ENCODE results near the gene RIMS3. TPM values are rescaled to one million over a fixed set of nuclear protein-coding genes. Genes with fewer than 3 reads are reported as not detected.

RIMS3 gene
- total RNA-seq, 1 donor from 2014 or later = 43.9 TPM

DNA sequence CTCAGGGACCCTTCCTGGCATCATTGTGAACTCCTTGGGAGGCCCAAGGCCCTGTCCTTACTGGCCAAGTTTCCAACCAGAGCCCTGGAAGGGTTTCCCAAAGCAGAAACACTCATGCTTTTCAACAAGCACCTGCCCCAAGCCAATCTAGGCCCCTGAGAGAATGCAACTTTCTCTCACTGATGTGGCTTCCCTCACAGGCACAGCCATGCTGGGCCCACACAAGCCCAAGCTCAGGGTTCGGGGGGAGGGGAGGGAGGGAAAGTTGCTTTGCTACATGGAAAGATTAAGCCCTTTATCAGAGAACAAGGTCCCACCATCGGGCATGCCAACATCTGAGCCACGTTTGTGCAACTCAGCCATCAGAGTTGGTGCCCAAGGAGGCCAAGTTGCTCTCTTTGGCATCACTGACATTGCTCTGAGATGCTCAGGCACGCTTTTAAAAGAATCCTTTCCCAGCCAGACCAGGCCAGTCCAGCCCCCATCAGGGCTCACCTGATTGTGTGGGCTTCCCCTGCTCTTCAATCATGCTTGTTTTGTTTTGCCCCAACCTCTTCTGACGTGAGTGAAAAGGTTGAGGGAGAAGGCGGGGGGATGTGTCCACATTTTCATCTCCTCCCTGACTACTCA, 43.5 kb downstream of the RIMS3 start:
- H3K4me3 ChIP-seq = no peak overlapping the region
- intact Hi-C loops (cut with DNase I) = no loop called here
- TF ChIP-seq, protein P1, sequence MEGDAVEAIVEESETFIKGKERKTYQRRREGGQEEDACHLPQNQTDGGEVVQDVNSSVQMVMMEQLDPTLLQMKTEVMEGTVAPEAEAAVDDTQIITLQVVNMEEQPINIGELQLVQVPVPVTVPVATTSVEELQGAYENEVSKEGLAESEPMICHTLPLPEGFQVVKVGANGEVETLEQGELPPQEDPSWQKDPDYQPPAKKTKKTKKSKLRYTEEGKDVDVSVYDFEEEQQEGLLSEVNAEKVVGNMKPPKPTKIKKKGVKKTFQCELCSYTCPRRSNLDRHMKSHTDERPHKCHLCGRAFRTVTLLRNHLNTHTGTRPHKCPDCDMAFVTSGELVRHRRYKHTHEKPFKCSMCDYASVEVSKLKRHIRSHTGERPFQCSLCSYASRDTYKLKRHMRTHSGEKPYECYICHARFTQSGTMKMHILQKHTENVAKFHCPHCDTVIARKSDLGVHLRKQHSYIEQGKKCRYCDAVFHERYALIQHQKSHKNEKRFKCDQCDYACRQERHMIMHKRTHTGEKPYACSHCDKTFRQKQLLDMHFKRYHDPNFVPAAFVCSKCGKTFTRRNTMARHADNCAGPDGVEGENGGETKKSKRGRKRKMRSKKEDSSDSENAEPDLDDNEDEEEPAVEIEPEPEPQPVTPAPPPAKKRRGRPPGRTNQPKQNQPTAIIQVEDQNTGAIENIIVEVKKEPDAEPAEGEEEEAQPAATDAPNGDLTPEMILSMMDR (IDR thresholded peaks at IDR 0.05) = no peak
- no peaks in the 10 kb centered on the region for H3K27me3 ChIP-seq
- no peak overlapping the region for H3K27ac ChIP-seq
- H3K4me1 ChIP-seq = no peaks in the 10 kb centered on the region
- DNase-seq (ENCODE audit: low spot score in 2 of 2) = peak in 1 of 2 donors; percentile 37
- H3K36me3 ChIP-seq = peaks cover 10 to 31% of the 10 kb centered on the region in 2 donors
- no peaks in the 10 kb centered on the region for H3K9me3 ChIP-seq

DNA sequence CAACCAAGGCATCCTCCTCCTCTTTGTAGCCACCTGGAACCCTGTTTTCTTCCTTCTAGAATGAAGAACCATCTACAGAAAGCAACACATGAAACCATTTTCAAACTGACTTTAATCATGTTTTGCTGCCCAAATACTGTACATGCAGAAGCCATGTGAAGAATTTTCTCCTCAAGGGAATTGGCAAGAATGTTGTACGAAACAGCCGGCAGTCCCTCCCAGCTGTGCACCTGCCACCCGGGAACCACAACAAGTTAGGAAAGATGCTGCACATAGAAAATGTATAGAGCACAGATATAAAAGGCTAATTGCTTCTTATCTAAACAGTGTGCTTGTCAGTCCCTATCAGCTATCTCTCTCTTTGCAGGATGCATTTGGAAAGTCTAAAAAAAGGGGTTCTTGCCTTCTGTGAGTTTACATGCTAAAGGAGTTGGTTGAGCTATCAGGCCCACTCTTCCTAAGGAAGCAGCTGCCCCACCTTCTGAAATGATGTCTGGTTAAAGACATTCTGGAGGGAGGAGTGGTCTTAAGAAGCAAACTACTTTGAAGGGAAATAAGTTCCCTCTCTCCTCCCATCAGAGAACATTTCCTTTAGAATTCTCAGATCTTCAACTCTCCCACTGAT, 44.8 kb downstream of the RIMS3 start:
- TF ChIP-seq, protein P1 (IDR thresholded peaks at IDR 0.05) = no peak
- Histone ChIP-seq H3K4me3 (no peak overlapping the region), H3K4me1 (no peaks in the 10 kb centered on the region), H3K27ac (no peak overlapping the region), H3K36me3 (peaks cover under 1 to 24% of the 10 kb centered on the region in 2 donors), H3K27me3 (no peaks in the 10 kb centered on the region), H3K9me3 (no peaks in the 10 kb centered on the region)
- intact Hi-C loops (cut with DNase I) = no loop called here
- DNase-seq (ENCODE audit: low spot score in 2 of 2) = peak in 1 of 2 donors; percentile 8

DNA sequence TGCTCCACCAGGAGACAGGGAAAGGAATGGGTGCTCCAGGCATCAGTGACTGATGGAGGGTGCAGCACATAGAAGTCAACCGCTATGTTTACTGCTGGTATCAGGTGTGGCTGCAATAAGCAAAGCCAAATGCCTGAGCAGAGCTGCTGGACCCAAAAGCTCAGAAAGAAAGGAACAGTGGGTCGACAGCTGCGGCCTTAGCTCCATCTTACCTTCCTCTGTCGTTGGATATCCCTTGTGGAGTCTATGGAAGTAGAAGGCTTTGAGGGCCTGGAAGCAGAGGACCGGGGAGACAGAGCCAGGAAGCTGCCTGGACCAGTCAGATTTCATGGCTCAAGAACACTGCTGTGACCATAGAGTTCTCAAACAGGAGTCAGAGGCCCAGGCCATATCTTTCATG, 45.3 kb downstream of the RIMS3 start:
- H3K9me3 ChIP-seq = no peaks in the 10 kb centered on the region
- H3K36me3 ChIP-seq = peaks cover 0 to 24% of the 10 kb centered on the region in 2 donors
- H3K27me3 ChIP-seq = no peaks in the 10 kb centered on the region
- intact Hi-C loops (cut with DNase I) = no loop called here
- no peak overlapping the region for H3K4me3 ChIP-seq
- H3K4me1 ChIP-seq = no peaks in the 10 kb centered on the region
- peak in 1 of 2 donors; percentile 15 for DNase-seq (ENCODE audit: low spot score in 2 of 2)
- TF ChIP-seq, protein P1 (IDR thresholded peaks at IDR 0.05) = no peak
- H3K27ac ChIP-seq = no peak overlapping the region

DNA sequence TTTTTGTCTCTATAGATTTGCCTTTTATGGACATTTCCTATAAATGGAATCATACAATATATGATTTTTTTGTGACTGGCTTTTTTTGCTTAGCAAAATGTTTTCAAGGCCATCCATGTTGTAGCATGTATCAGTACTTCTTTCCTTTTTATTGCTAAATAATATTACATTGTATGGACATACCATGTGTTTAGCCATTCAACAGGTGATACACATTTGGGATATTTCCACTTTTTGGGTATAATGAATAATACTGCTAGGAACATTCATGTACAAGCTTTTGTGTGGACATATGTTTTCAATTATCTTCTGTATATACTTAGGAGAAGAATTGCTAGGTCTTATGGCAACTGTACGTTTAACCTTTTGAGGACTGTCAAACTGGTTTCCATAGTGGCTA, 47.4 kb downstream of the RIMS3 start:
- H3K4me3 ChIP-seq = no peak overlapping the region
- H3K4me1 ChIP-seq = no peaks in the 10 kb centered on the region
- no peaks in the 10 kb centered on the region for H3K27me3 ChIP-seq
- intact Hi-C loops (cut with DNase I) = no loop called here
- H3K27ac ChIP-seq = no peak overlapping the region
- TF ChIP-seq, protein P1 (IDR thresholded peaks at IDR 0.05) = no peak
- no peak for DNase-seq (ENCODE audit: low spot score in 2 of 2)
- peaks cover 0 to 16% of the 10 kb centered on the region in 2 donors for H3K36me3 ChIP-seq
- H3K9me3 ChIP-seq = no peaks in the 10 kb centered on the region

DNA sequence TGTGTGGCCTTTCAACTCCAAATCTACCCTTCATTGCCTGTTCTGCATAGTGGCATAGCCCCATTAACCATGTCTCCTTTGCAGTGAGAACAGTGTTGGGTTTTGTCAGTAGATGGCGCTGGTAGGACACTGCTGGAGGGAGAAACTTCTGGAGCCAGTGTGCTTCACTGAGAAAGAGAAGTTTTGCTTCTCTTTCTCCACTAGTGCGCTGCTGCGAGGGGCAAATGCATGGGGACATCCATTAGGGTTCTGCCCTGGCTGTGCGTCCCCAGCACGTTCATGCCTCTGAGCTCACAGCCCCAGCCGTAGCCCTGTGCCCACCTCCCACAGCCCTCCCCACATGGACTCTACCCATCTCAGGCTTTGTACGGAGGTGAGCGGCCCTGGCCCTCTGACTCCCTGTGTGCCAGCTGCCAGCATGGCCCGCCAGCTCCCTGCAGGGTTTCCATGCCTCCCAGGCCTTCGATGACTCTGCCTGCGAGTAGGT, 53.1 kb downstream of the RIMS3 start:
- H3K27me3 ChIP-seq = no peaks in the 10 kb centered on the region
- no peaks in the 10 kb centered on the region for H3K36me3 ChIP-seq
- no peak overlapping the region for H3K4me3 ChIP-seq
- no peak overlapping the region for H3K27ac ChIP-seq
- TF ChIP-seq, protein P1 (IDR thresholded peaks at IDR 0.05) = peak; percentile 75 to 93 (median 82)
- intact Hi-C loops (cut with DNase I) = loop anchor here (1.0 kb wide), 3 partner anchors 57 to 340 kb away; no protein-coding TSS in a partner anchor
- H3K4me1 ChIP-seq = peaks cover 0 to 2% of the 10 kb centered on the region in 2 donors
- H3K9me3 ChIP-seq = no peaks in the 10 kb centered on the region
- peak in 1 of 2 donors; percentile 82 for DNase-seq (ENCODE audit: low spot score in 2 of 2)

Data from ascending aorta (tissue), 2 donors.